GM12892 (cell line): ENCODE measurements around the gene KCNN1.

Experiments used
- POLR2A ChIP-seq: IDR thresholded peaks from 2 replicates; pipeline ENCODE4 v1.6.1; 2011; ENCODE audit warnings: low read depth, low read length, control low read depth
- POLR2AphosphoS5 ChIP-seq: IDR thresholded peaks from 2 replicates; pipeline ENCODE4 v1.6.1; 2011; ENCODE audit warnings: low read depth, low read length, control low read depth

DNA sequence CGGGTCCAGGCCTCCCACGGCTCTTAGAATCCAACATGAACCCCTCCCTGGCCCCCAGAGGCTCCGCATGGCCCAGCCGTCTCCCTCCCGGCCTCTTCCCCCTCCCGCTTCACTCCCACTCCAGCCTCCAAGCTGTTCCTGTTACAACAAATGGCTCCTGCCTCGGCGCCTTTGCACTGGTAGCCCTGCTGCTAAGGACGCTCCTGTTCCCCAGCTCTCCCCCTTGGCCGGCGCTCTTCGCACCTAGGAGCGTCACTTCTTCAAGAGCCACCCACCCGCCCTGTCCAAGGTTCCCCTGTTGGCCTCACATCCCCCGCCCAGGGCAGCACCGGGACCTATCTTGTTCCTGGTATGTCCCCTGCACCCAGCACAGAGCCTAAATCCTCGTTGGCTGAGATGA, 24.7 kb upstream of the KCNN1 start:
- no peak for TF ChIP-seq POLR2A
- TF ChIP-seq POLR2AphosphoS5 = no peak
